GM12801 (cell line): Measurements from ENCODE around the gene OR51I2.

Source experiments
- CTCF ChIP-seq: IDR thresholded peaks from one replicate; pipeline ENCODE4 v1.5.1; 2011; ENCODE audit warnings: control low read depth; ENCODE audit not compliant: insufficient read length; ENCODE audit errors: extremely low read depth

The OR51I2 gene

GRCh38 chr11:5488385-5488784, 39.3 kb downstream of the OR51I2 start, which contains the start of gene OR52D1:
Gene OR52D1, plus strand, starts transcription at chr11:5488685. Its CDS starts 22 bp downstream, at chr11:5488707.
- no peak for TF ChIP-seq CTCF

- no peak for TF ChIP-seq CTCF
Observed at GRCh38 chr11:5488798-5489399, 39.8 kb downstream of the OR51I2 start.

GRCh38 chr11:5489576-5490357, 40.6 kb downstream of the OR51I2 start:
- TF ChIP-seq CTCF, result no peak

GRCh38 chr11:5499671-5500070, 50.5 kb downstream of the OR51I2 start:
- no peak for TF ChIP-seq CTCF

- TF ChIP-seq CTCF, result no peak
Observed at GRCh38 chr11:5500393-5500801, 51.3 kb downstream of the OR51I2 start.

GRCh38 chr11:5504403-5504921, 55.3 kb downstream of the OR51I2 start:
- TF ChIP-seq CTCF, result no peak

- no peak for TF ChIP-seq CTCF
Observed at GRCh38 chr11:5505363-5506048, 56.4 kb downstream of the OR51I2 start.
